HG03442 (cell line): ENCODE results near the gene INO80D.
"Not testable (repeated sequence)": the region's sequence is repeated elsewhere in the genome, so short reads cannot be mapped to it uniquely, and the experiment has no call there.

ENCODE experiments used
- ATAC-seq: cut with Tn5 transposase; IDR thresholded peaks from one replicate; pipeline ENCODE4 v1.9.1; 2021; ENCODE audit warnings: mild to moderate bottlenecking, moderate library complexity; ENCODE audit not compliant: unreplicated experiment

The INO80D gene

DNA sequence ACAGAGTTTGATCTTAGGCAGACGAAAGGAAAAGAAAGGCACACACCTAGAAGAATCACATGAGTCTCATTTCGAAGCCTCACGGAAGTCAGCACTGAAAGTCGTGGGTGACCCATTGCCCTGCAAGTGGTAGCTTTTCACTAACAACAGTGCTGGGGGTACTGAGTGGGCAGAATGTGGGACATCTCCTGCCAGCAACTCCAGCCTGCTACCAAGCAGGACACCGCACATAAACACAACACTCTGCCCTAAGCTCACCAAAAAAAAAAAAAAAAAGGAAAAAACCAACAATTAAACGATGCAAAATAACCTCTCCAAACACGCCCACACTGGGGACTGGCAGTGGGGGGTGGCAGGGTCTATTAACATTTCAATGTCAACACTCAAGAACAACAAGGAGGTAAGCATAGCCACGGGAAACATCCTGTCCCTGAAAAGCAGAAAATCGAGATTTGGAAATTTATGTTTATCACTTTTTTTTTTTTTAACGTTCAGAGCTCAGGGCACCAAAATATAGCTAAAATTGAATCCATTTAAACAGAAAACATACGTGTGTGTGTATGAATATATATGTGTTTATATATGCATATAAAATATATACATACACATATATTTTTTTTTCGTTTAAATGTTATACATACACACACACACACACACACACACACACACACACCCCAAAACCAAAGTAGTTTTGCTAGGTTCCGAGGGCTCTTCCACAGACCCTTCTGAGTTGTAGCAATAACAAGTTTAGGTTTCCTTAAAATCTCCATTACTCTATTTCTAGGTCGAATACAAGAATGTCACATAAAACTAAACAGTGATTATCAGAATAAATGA, 2.2 kb downstream of the INO80D start:
- ATAC-seq, result peak; percentile 26

- ATAC-seq, result no peak
Observed at GRCh38 chr2:206082298-206082843, 3.6 kb downstream of the INO80D start.

DNA sequence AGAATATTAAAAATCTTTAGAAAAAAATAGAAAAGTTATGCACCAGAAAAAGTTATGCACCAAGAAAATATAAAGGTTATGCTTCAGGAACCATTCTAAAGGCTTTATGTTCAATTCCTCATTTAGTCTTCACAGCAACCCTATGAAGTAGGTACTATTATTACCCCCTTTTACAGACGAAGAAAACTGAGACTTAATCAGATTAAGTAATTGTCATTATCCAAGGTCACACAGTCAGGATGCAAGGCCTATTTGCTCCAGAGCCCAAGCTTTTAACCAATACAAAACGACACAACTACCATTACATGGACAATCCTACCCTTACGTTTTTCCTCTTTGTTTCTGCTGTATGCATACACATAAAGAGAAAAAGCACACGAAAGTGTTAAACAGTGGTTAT, 5.0 kb downstream of the INO80D start:
- ATAC-seq, result no peak

- ATAC-seq, result no peak
Observed at GRCh38 chr2:206079699-206080465, 6.1 kb downstream of the INO80D start.

DNA sequence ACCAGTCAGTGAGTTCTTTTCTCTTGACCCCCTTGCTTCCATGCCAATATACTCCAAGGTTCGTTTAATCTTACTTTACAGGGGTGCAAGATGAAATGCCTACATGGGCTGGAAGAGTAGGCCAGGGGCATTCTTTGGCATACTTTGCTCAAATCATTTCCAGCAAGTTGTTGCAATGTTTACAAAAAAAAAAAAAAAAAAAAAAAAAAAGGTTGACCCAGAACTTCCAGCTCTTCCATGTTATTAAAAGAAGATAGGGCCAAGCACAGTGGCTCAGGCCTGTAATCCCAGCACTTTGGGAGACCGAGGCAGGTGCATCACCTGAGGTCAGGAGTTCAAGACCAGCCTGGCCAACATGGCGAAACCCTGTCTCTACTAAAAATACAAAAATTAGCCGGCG, 8.1 kb downstream of the INO80D start:
- ATAC-seq, result not testable (repeated sequence)

- no peak for ATAC-seq
Observed at GRCh38 chr2:206075113-206075512, 10.9 kb downstream of the INO80D start.

DNA sequence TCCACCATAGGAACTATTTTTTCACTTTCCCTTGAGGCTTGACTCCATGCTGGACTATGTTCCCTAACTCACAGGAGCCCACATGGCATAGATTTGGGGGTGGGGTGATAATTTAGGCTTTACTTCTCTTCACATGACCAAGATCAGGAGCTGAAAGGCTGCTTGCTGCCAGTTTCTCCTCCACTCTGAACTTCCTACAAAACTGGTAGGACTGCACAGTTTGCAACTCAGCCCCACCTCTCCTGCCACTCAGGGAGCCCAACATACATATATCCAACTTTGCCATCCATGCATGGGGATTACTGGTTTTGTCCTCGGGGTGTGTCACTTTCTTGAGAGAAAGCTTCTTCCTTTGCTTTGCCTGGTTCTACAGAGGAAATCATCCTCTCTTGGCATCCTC, 14.2 kb downstream of the INO80D start:
- no peak for ATAC-seq

- ATAC-seq, result no peak
Observed at GRCh38 chr2:206069417-206069816, 16.6 kb downstream of the INO80D start.

GRCh38 chr2:206068207-206068606, 17.8 kb downstream of the INO80D start:
- no peak for ATAC-seq

- no peak for ATAC-seq
Observed at GRCh38 chr2:206064077-206064476, 21.9 kb downstream of the INO80D start.

- no peak for ATAC-seq
Observed at GRCh38 chr2:206063635-206064034, 22.3 kb downstream of the INO80D start.

DNA sequence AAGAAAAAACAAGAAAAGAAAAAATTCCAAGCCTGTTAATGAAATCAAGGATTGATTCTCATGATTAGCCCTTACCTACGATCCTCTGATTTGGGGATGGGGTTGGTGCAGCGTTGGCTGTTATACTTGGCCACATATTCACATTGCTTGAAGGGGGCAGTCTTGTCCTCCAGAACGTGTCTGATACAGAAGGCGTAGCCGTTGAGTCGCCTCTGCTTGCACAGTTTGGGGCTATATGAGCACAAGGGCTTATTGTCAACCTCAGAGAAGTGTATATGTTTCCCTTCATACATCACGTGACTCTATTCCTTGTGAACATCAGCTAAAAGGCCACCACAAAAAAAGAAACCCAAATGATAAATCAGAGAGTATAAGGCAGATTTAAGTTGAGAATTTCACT, 23.2 kb downstream of the INO80D start:
- ATAC-seq, result no peak

- no peak for ATAC-seq
Observed at GRCh38 chr2:206056286-206056685, 29.7 kb downstream of the INO80D start.

GRCh38 chr2:206054952-206055351, 31.0 kb downstream of the INO80D start:
- no peak for ATAC-seq

GRCh38 chr2:206051912-206052311, 34.1 kb downstream of the INO80D start:
- ATAC-seq, result no peak

DNA sequence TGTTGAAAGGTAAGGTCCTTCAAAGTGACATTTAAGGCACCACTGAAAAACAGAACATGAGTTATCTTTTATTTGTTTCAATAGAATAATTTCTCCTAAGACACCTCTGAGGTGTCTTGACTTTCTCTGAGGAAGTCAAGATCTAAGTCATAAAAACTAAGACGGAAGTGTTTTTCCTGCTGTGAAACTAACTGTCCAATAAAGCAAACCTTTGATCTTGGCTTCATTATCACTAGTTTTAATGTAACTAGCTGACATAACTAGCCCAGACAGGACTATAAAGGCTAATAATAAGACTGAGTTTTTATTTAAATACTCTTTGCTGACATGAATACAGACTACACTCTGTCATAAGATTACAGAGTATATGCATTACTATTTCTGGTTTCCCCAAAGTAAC, 36.6 kb downstream of the INO80D start:
- no peak for ATAC-seq

GRCh38 chr2:206045251-206045650, 40.7 kb downstream of the INO80D start:
- ATAC-seq, result no peak

GRCh38 chr2:206040525-206040924, 45.4 kb downstream of the INO80D start:
- no peak for ATAC-seq

GRCh38 chr2:206035393-206035792, 50.6 kb downstream of the INO80D start:
- ATAC-seq, result not testable (repeated sequence)

GRCh38 chr2:206033452-206033851, 52.5 kb downstream of the INO80D start:
- not testable (repeated sequence) for ATAC-seq

DNA sequence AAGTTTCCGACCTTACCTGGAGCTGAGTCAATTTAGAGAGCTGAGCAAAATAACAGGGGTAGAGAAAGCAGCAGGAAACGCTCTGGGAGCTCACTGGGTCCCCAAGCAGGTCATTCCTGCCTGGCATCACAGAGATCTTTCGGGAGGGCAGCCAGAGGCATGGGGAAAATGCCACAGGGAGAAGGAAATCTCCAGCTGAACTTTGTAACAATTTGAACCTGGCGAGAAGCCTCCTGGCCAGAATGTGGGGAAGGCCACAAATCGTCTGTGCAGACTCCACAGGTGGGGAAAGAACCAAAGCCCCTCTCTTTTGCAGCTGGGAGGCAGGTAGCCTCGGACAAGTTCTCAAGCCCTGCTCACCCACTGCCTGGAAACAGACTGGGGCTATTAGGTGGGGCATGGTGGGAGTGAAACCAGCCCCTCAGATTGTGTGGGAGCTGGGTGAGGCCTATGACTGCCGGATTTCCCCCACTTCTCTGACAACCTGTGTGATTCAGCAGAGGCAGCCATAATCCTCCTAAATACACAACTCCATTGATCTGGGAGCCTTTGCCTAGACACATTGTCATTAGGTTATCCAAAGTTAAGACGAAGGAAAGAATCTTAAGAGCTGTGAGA, 53.9 kb downstream of the INO80D start:
- no peak for ATAC-seq
